Eye (tissue), 1 donor: ENCODE data around the gene LRRC37A3.
A peak's percentile ranks its signal among the peaks of the same experiment; 100 is the strongest.
"Not testable (repeated sequence)": the region's sequence is repeated elsewhere in the genome, so short reads cannot be mapped to it uniquely, and the experiment has no call there.

Experiments used
- DNase-seq: peaks from one replicate; pipeline ENCODE4 v3.0.0-alpha.2; 2015

Gene LRRC37A3

GRCh38 chr17:64829824-64830630, 89.3 kb downstream of the LRRC37A3 start:
- DNase-seq = not testable (repeated sequence)

- peak; percentile 24 for DNase-seq
Observed at GRCh38 chr17:64829068-64829467, 90.2 kb downstream of the LRRC37A3 start.

GRCh38 chr17:64818904-64819303, 100.4 kb downstream of the LRRC37A3 start:
- DNase-seq = not testable (repeated sequence)

- DNase-seq = not testable (repeated sequence)
Observed at GRCh38 chr17:64815833-64816198, 103.5 kb downstream of the LRRC37A3 start.

- not testable (repeated sequence) for DNase-seq
Observed at GRCh38 chr17:64814993-64815832, 104.1 kb downstream of the LRRC37A3 start.

GRCh38 chr17:64808178-64808977, 110.9 kb downstream of the LRRC37A3 start:
- not testable (repeated sequence) for DNase-seq
